Stimulated activated CD8-positive, alpha-beta memory T cell treated with anti-CD3 and anti-CD28 coated beads, Interleukin-15, amount 100 ng/mL, for 1 hour (primary cell): ENCODE results near the gene PLEKHA6.
A peak's percentile ranks its signal among the peaks of the same experiment; 100 is the strongest.

Experiments used
- DNase-seq: peaks from one replicate; pipeline ENCODE4 v3.0.0-alpha.2; 2020; ENCODE audit warnings: low read depth

The PLEKHA6 gene

DNA sequence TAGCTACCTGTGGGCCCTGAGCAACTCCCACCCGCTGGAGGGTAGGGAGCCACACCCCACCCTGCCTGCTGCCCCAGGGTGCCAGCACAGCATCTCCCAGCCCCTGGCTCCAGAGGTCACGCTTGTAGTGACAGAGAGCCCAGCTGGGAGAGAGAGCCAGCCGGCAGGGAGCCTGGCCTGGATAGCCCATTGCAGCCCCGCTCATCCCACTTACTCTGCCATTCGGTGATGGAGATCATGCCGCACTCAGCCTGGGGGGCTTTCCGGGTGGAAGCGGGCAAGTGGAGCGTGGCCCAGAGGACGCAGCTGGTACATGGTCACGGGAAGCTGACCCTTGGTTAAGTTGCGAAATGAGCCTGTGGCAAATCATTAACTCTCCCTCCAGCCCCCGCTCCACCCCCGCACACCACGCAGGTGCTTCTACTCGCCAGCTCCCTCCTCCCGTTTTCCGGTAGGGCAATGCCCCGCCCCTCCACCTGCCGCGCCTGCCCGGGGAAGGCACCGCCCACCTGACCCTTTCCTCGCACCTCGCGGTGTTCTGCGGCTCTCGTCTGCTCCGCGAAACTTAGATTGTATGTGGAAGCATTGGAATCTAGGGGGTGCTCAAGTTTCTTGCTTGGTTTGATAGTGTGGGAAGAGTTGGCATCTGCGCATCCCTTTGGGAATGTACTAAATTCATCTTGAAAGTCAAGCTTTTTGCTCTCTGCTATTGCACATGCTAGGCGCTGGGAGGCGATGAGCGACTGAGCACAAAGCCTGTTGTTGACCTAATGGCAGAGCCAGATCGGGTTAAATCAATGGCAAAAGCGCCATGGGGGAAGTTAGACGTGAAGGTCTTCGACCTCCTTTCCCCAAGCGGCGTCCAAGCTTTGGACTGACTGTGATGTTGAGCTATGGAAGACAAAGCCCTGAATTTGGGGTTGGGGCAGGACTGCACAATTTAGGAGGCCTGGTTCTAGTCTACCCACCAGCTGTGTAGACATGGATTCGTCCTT, 145.8 kb downstream of the PLEKHA6 start, which contains the start of gene GOLT1A:
Gene GOLT1A, minus strand, starts transcription at position 321 of the 995 bp plus-strand sequence. Its CDS starts 82 bp downstream, at position 239.
- no peak for DNase-seq

- no peak for DNase-seq
Measured at GRCh38 chr1:204212715-204213114, 147.0 kb downstream of the PLEKHA6 start.

DNA sequence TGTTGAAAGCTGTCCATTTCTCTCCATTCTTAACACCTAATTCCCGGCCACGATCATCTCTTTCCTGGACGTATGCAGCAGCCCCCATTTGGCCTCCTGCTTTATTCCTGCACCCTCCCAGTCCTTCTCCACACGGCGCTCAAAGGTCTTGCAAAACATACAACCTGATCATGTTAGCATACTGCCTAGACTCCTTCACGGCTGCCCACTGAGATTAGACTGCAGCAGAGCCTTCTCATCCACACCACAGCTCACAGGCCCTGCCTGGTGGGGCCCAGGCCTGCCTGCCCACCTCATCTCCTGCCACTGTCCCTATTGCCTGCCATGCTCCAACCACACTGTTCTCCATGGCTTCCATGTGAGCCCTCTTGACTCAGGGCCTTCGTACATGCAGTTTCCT, 148.7 kb downstream of the PLEKHA6 start:
- DNase-seq = no peak

DNA sequence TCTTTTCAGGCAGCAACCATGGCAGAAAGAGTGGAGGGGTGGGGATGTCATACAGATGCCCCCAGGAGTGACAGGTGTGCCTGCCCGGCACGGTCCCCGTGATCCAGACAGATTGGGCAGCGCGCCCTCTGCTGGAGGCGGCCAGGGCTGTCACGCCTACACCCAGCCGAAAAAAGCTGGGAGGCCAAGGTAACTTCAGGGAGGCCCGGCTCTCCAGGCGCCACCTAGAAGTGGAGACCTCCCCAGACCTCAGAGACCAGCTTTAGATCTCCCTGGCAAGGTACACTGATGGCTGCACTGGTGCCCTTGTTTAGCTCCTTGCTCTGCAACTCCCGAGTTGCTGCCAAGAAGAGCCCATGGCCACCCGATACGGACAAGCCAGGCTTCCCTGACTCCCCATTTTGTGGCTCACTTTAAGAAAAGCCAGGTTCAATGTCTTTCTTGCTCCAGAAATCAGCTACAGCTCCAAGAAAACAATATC, 152.6 kb downstream of the PLEKHA6 start:
- peak; percentile 60 for DNase-seq

DNA sequence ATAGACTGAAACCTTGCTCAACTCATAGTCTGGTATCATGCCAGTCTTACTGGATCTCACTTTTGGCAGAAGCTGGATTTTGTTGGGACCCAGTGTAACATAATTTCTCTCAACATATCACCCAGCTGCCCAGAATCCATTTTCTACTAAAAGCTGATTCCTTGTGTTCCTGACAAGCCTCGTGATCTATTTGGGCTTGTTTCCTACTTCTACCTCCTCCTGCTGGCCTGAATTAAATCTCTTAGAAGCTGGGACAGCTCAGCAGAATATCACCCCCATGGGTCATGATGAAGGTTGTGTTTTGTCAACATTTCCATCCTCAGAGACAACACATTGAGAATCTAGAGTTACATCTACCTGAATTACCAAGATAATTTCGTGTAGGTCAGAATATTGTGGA, 153.6 kb downstream of the PLEKHA6 start:
- no peak for DNase-seq

- no peak for DNase-seq
Measured at GRCh38 chr1:204205486-204205885, 154.2 kb downstream of the PLEKHA6 start.

GRCh38 chr1:204204944-204205343, 154.8 kb downstream of the PLEKHA6 start:
- DNase-seq = no peak

DNA sequence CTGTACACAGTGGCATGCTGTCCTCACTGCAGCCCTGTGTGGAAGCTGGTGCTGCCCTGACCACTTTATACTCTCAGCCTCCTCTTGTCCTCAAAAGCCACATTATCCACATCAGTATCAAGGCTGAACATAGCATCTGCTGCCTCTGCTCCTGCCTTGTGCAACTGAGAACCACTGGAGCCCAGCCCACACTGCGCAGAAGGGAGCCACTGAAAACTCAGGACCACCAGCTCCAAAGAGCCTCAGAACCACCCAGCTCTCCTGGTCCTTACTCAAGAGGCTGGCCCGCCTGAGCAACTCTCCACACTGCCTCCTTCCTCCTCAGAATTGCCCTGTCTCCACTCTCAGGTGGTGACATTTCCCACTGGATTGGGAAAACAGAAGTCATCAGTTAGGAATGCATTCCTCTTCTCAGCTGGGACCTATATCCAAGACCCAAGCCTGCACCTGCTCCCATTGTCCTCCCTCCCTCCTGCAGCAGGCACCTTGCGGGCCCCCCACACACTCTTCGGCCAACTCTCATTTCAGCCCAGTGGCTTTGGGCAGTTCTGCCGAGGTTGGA, 156.4 kb downstream of the PLEKHA6 start:
- DNase-seq = no peak

GRCh38 chr1:204202481-204202880, 157.2 kb downstream of the PLEKHA6 start:
- DNase-seq = no peak

DNA sequence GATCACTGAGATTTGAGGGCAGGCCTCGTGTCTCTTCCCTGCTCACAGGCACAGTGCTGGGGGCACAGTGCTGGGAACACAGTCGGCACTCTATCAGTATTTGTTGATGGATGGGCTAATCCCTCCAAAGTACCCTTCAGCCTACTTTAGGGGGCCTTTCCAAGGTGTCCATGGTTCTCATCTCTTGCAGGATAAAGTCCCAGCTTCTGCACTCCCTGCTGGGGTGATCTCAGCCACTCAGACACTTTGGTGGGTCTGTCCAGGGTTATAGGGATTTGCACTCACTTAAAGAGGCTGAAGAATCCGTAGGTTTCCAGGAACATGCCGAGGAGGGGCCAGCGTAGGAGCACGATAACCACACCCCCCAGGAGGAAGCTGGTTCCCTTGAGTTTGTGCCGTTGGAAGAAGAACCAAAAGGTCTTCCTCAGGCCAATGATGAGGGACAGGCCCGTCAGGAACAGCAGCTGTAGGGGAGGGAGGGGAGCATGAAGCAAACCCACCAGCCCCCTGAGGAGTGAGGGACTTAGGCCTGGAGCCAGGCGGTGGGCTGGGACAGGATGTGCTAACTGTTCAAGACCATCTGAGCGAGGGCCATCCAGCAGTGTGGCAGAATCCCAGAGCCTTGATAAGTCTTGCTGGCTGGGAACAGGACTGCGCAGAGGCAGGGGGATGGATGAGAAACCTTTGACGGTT, 158.2 kb downstream of the PLEKHA6 start:
- no peak for DNase-seq

DNA sequence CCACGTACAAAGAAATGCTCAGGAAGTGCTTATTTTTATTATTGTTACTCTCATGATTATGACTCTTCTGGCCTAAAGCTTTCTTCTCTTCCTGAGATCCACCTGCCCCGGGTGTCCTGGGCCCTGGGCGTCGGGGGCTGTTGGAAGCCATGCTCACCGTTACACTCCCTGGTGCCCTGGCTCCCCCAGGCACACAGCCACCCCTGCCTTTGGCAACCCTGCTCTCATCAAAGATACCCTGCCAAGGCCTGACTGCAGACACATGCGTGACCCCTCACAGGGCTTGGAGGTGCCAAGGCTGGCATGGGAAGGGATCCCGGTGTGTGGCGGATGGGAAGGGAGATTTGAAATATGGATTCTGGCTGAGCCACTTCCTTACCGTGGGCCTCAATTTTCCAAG, 160.2 kb downstream of the PLEKHA6 start:
- no peak for DNase-seq

GRCh38 chr1:204198348-204199340, 161.1 kb downstream of the PLEKHA6 start:
- no peak for DNase-seq

DNA sequence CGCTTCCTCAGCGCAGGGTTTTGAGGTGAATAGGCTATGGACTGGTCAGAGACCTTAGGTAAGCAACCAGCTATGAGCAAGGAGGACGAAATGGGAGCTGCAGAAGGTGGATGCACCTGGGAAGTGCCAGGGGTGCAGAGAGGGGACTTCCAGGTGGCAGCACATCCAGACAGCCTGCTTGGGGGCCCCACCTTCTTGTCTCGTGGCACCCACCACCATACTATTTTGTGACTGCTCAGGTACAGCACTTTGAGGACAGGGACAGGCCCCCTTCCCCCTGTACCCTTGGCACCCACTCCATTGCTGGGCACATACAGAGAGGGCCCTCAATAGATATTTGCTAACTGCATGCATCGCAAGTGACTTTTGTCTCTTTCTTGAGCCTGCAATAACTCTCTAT, 162.7 kb downstream of the PLEKHA6 start:
- DNase-seq = no peak

- no peak for DNase-seq
Measured at GRCh38 chr1:204196068-204196795, 163.5 kb downstream of the PLEKHA6 start, which contains the start of gene KISS1. TSS of gene KISS1 (minus strand) at chr1:204196491. CDS start at chr1:204192876, 3,615 bp downstream.

GRCh38 chr1:204194771-204195170, 165.0 kb downstream of the PLEKHA6 start:
- DNase-seq = no peak

DNA sequence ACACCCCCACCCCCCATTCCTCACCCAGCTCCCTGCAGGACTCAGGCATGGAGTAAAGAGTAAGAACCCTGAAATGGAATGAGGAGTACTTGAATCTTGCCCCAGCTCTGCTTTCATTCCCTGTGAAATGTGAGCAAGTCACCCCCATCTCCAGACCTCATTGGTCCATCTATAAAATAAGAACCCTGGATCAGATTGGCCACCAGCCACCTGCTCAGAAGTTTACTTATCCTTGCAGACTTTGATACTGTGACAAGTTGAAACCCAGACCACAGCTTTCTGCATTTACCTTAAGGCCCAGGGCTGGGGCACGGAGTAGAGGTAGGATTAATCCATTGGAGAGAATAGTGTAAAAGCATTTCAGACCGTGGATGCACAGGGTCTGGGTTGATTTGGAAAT, 165.6 kb downstream of the PLEKHA6 start:
- no peak for DNase-seq

- DNase-seq = no peak
Measured at GRCh38 chr1:204192589-204193352, 167.0 kb downstream of the PLEKHA6 start.

- no peak for DNase-seq
Measured at GRCh38 chr1:204192046-204192445, 167.7 kb downstream of the PLEKHA6 start.

GRCh38 chr1:204191456-204191855, 168.3 kb downstream of the PLEKHA6 start:
- DNase-seq = no peak
